Body of pancreas (tissue), 4 donors: Measurements from ENCODE around the gene OR8B4. TPM values are rescaled to one million over a fixed set of nuclear protein-coding genes. Genes with fewer than 3 reads are reported as not detected.

Experiments
- ATAC-seq: fragments of 150-250 bp; one replicate; pipeline ENCODE4 v1.9.1; 2016
- DNase-seq, 4 donors: peaks; one replicate each; pipeline ENCODE4 v3.0.0-alpha.2; 2019
- H3K27ac ChIP-seq, 4 donors: fragments of 200-600 bp; sonication (generic); 1 replicate in 3 of 4; 2 replicates in 1 of 4; pipeline versions ENCODE4 v1.5.1 to v1.6.1; 2016 to 2019; ENCODE audit warnings: mild to moderate bottlenecking in 1 of 4, mixed read lengths in 1 of 4, moderate library complexity in 1 of 4
- H3K27me3 ChIP-seq, 2 donors: fragments of 200-600 bp; sonication (generic); one replicate each; pipeline ENCODE4 v1.6.0; 2016; ENCODE audit warnings: mild to moderate bottlenecking in 1 of 2
- H3K36me3 ChIP-seq, 2 donors: fragments of 200-600 bp; sonication (generic); replicated peaks in 1 of 2; 2 replicates each; pipeline ENCODE4 v1.5.1; 2016; ENCODE audit warnings: low read depth in 2 of 2; ENCODE audit not compliant: insufficient read depth in 1 of 2
- H3K4me1 ChIP-seq: fragments of 200-600 bp; sonication (generic); one replicate; pipeline ENCODE4 v1.6.0; 2016
- H3K4me3 ChIP-seq, 2 donors: fragments of 200-600 bp; sonication (generic); 1 replicate in 1 of 2; 2 replicates in 1 of 2; pipeline ENCODE4 v1.5.1; 2016 to 2019
- H3K9me3 ChIP-seq, 3 donors: fragments of 200-600 bp; sonication (generic); 1 replicate in 2 of 3; 2 replicates in 1 of 3; pipeline ENCODE4 v1.5.1; 2016
- CTCF ChIP-seq, 7 experiments: fragments of 450-650 bp in 4 of 7; fragments of 200-600 bp in 3 of 7; sonication (generic) in 3 of 7; IDR thresholded peaks; one replicate each; pipeline ENCODE4 v1.5.1; 2016 to 2019; ENCODE audit warnings: antibody characterized with exemption in 7 of 7
- POLR2A ChIP-seq, 3 donors: fragments of 450-650 bp; IDR thresholded peaks; one replicate each; pipeline ENCODE4 v1.6.1; 2016; ENCODE audit warnings: antibody characterized with exemption in 3 of 3, mild to moderate bottlenecking in 2 of 3
- WGBS, 2 donors: methylation state at CpG; one replicate each; pipeline ENCODE4 v1.1.5; 2017; 5-methylcytosine and 5-hydroxymethylcytosine counted together
- intact Hi-C: fragments of 100-400 bp; cut with DNase I; formaldehyde crosslinking; loops from one replicate; pipeline ENCODE4 v1.15.1; 2023
- total RNA-seq, 2 donors: library from RNA; depleted of rRNA; stranded (reverse); fragments of >200 nt; gene quantifications; one replicate each; pipeline ENCODE4 v1.1.0, GENCODE V29; 2016

Gene OR8B4
- not detected for total RNA-seq

GRCh38 chr11:124424384-124424921, at the start of gene OR8B4:
Gene OR8B4, minus strand, starts transcription at chr11:124424871. Its CDS starts 0 bp downstream, at chr11:124424871.
- Histone ChIP-seq H3K27me3 (no peaks in the 10 kb centered on the region), H3K4me3 (no peak within 1 kb of the TSS), H3K27ac (no peak within 1 kb of the TSS), H3K36me3 (no peaks in the 10 kb centered on the region), H3K4me1 (no peaks in the 10 kb centered on the region), H3K9me3 (no peaks in the 10 kb centered on the region)
- 82 to 85% methylated on average over 2 of the region's 2 CpGs for WGBS, 2 donors
- TF ChIP-seq POLR2A (IDR thresholded peaks at IDR 0.05): no peak
- TF ChIP-seq CTCF (IDR thresholded peaks at IDR 0.05): no peak
- intact Hi-C loops: no loop called here
- ATAC-seq: no peak
- DNase-seq: no peak

- Histone ChIP-seq H3K4me3 (no peak overlapping the region), H3K9me3 (no peaks in the 10 kb centered on the region), H3K4me1 (no peaks in the 10 kb centered on the region), H3K36me3 (no peaks in the 10 kb centered on the region), H3K27ac (no peak overlapping the region), H3K27me3 (no peaks in the 10 kb centered on the region)
- no peak for ATAC-seq
- 7 to 35% methylated on average over 1 of the region's 1 CpG for WGBS, 2 donors
- intact Hi-C loops: no loop called here
- TF ChIP-seq POLR2A (IDR thresholded peaks at IDR 0.05): no peak
- TF ChIP-seq CTCF (IDR thresholded peaks at IDR 0.05): no peak
- no peak for DNase-seq
Measured at GRCh38 chr11:124474079-124474478, 49.4 kb upstream of the OR8B4 start.

- Histone ChIP-seq H3K27me3 (no peaks in the 10 kb centered on the region), H3K4me1 (no peaks in the 10 kb centered on the region), H3K4me3 (no peak overlapping the region), H3K9me3 (no peaks in the 10 kb centered on the region), H3K36me3 (no peaks in the 10 kb centered on the region), H3K27ac (no peak overlapping the region)
- intact Hi-C loops: no loop called here
- DNase-seq (no peak), ATAC-seq (no peak)
- WGBS, 2 donors: 42 to 64% methylated on average over 1 of the region's 1 CpG
- TF ChIP-seq CTCF (IDR thresholded peaks at IDR 0.05): no peak
- TF ChIP-seq POLR2A (IDR thresholded peaks at IDR 0.05): no peak
Measured at GRCh38 chr11:124473476-124473875, 48.8 kb upstream of the OR8B4 start.

- Histone ChIP-seq H3K4me1 (no peaks in the 10 kb centered on the region), H3K4me3 (no peak overlapping the region), H3K27me3 (no peaks in the 10 kb centered on the region), H3K36me3 (no peaks in the 10 kb centered on the region), H3K9me3 (no peaks in the 10 kb centered on the region), H3K27ac (no peak overlapping the region)
- ATAC-seq (no peak), DNase-seq (no peak)
- intact Hi-C loops: no loop called here
- WGBS, 2 donors: 72 to 73% methylated on average over 11 of the region's 11 CpGs
- TF ChIP-seq POLR2A (IDR thresholded peaks at IDR 0.05) (no peak), CTCF (IDR thresholded peaks at IDR 0.05) (no peak)
Measured at GRCh38 chr11:124470561-124471227, 46.0 kb upstream of the OR8B4 start.
